ENCODE data around the gene FXYD2. TPM values are rescaled to one million over a fixed set of nuclear protein-coding genes. Genes with fewer than 3 reads are reported as not detected.

The FXYD2 gene
- total RNA-seq, 1 experiment from 2014 or later, result not detected

- in situ Hi-C loops (cut with HindIII; ENCODE audit: low sequenced_read_pairs), result no loop called here
- DNase-seq (ENCODE audit: low spot score), result no peak
These were observed 13.2 kb upstream of the FXYD2 start for GRCh38 chr11:117837791-117838190.

GRCh38 chr11:117837070-117837776 is 12.7 kb upstream of the FXYD2 start:
- in situ Hi-C loops (cut with HindIII; ENCODE audit: low sequenced_read_pairs), result no loop called here
- no peak for DNase-seq (ENCODE audit: low spot score)

GRCh38 chr11:117836077-117836960 is 11.8 kb upstream of the FXYD2 start:
- in situ Hi-C loops (cut with HindIII; ENCODE audit: low sequenced_read_pairs), result no loop called here
- no peak for DNase-seq (ENCODE audit: low spot score)

- in situ Hi-C loops (cut with HindIII; ENCODE audit: low sequenced_read_pairs), result no loop called here
- DNase-seq (ENCODE audit: low spot score), result no peak
These were observed 11.0 kb upstream of the FXYD2 start for GRCh38 chr11:117835576-117835975.

- in situ Hi-C loops (cut with HindIII; ENCODE audit: low sequenced_read_pairs), result no loop called here
- no peak for DNase-seq (ENCODE audit: low spot score)
These were observed 10.4 kb upstream of the FXYD2 start for GRCh38 chr11:117834838-117835443.

GRCh38 chr11:117834068-117834810 is 9.7 kb upstream of the FXYD2 start:
- in situ Hi-C loops (cut with HindIII; ENCODE audit: low sequenced_read_pairs), result no loop called here
- DNase-seq (ENCODE audit: low spot score), result no peak

GRCh38 chr11:117833401-117833891 is 8.9 kb upstream of the FXYD2 start:
- no peak for DNase-seq (ENCODE audit: low spot score)
- in situ Hi-C loops (cut with HindIII; ENCODE audit: low sequenced_read_pairs), result no loop called here

GRCh38 chr11:117832511-117832910 is 8.0 kb upstream of the FXYD2 start:
- no peak for DNase-seq (ENCODE audit: low spot score)
- in situ Hi-C loops (cut with HindIII; ENCODE audit: low sequenced_read_pairs), result no loop called here

GRCh38 chr11:117831661-117832415 is 7.3 kb upstream of the FXYD2 start:
- in situ Hi-C loops (cut with HindIII; ENCODE audit: low sequenced_read_pairs), result no loop called here
- DNase-seq (ENCODE audit: low spot score), result no peak

GRCh38 chr11:117830674-117831351 is 6.3 kb upstream of the FXYD2 start:
- in situ Hi-C loops (cut with HindIII; ENCODE audit: low sequenced_read_pairs), result no loop called here
- no peak for DNase-seq (ENCODE audit: low spot score)

- no peak for DNase-seq (ENCODE audit: low spot score)
- in situ Hi-C loops (cut with HindIII; ENCODE audit: low sequenced_read_pairs), result no loop called here
These were observed 5.5 kb upstream of the FXYD2 start for GRCh38 chr11:117830072-117830471.

- no peak for DNase-seq (ENCODE audit: low spot score)
- in situ Hi-C loops (cut with HindIII; ENCODE audit: low sequenced_read_pairs), result no loop called here
These were observed 4.8 kb upstream of the FXYD2 start for GRCh38 chr11:117829369-117829725.

GRCh38 chr11:117828611-117829368 is 4.2 kb upstream of the FXYD2 start:
- in situ Hi-C loops (cut with HindIII; ENCODE audit: low sequenced_read_pairs), result no loop called here
- DNase-seq (ENCODE audit: low spot score), result no peak

GRCh38 chr11:117827521-117828511 is 3.3 kb upstream of the FXYD2 start:
- in situ Hi-C loops (cut with HindIII; ENCODE audit: low sequenced_read_pairs), result no loop called here
- DNase-seq (ENCODE audit: low spot score), result no peak

- DNase-seq (ENCODE audit: low spot score), result no peak
- in situ Hi-C loops (cut with HindIII; ENCODE audit: low sequenced_read_pairs), result no loop called here
These were observed 2.3 kb upstream of the FXYD2 start for GRCh38 chr11:117826832-117827231.

GRCh38 chr11:117826190-117826570 is 1.6 kb upstream of the FXYD2 start:
- in situ Hi-C loops (cut with HindIII; ENCODE audit: low sequenced_read_pairs), result no loop called here

More at GRCh38 chr11:117826190-117826570, 1.6 kb upstream of the FXYD2 start:
- DNase-seq (ENCODE audit: low spot score), result no peak
